A549 (cell line): Measurements from ENCODE around the gene NYAP2.

Source experiments
- CEBPB ChIP-seq, 2 experiments: fragments of >200 bp in 1 of 2; sonication (Bioruptor Twin) in 1 of 2; formaldehyde crosslinking in 1 of 2; IDR thresholded peaks; 2 replicates each; pipeline ENCODE4 v1.6.1; 2012 to 2016
- CTCF ChIP-seq: fragments of >200 bp; sonication (Bioruptor Twin); formaldehyde crosslinking; IDR thresholded peaks from 3 replicates; pipeline ENCODE4 v1.5.1; 2016
- EHMT2 ChIP-seq: fragments of 200-600 bp; sonication (generic); IDR thresholded peaks from 2 replicates; pipeline ENCODE4 v1.6.1; 2016; ENCODE audit warnings: antibody characterized with exemption, low read depth, mild to moderate bottlenecking, moderate library complexity
- HMGXB4 ChIP-seq: fragments of 250-450 bp; sonication (Bioruptor Pico); IDR thresholded peaks from 2 replicates; pipeline ENCODE4 v1.5.0; 2021; ENCODE audit warnings: mild to moderate bottlenecking, moderate library complexity, borderline replicate concordance
- NFE2L2 ChIP-seq: fragments of 150-350 bp; conservative IDR thresholded peaks from 2 replicates; pipeline ENCODE4 v1.6.1; 2014; ENCODE audit warnings: low read length
- POLR2A ChIP-seq: IDR thresholded peaks from 2 replicates; pipeline ENCODE4 v1.6.1; 2012; ENCODE audit warnings: mild to moderate bottlenecking, low read length
- POLR2AphosphoS2 ChIP-seq: conservative IDR thresholded peaks from 2 replicates; pipeline ENCODE4 v1.6.1; 2012; ENCODE audit warnings: low read length, improper control_type of control experiment, inconsistent platforms
- RFX5 ChIP-seq: fragments of 450-650 bp; IDR thresholded peaks from 2 replicates; pipeline ENCODE4 v1.7.1; 2014; ENCODE audit warnings: antibody characterized with exemption, mild to moderate bottlenecking, moderate library complexity
- SMC3 ChIP-seq: fragments of >200 bp; sonication (Bioruptor Twin); formaldehyde crosslinking; IDR thresholded peaks from 3 replicates; pipeline ENCODE4 v1.6.1; 2018; ENCODE audit warnings: inconsistent platforms
- SREBF2 ChIP-seq: fragments of 450-650 bp; IDR thresholded peaks from 2 replicates; pipeline ENCODE4 v1.6.1; 2014; ENCODE audit warnings: mild to moderate bottlenecking, moderate library complexity

- TF ChIP-seq SMC3, result no peak
- TF ChIP-seq NFE2L2, result no peak
- TF ChIP-seq EHMT2, result no peak
- no peak for TF ChIP-seq CTCF
- TF ChIP-seq RFX5, result no peak
- TF ChIP-seq CEBPB (IDR thresholded peaks at IDR 0.05), result no peak
- TF ChIP-seq POLR2AphosphoS2, result no peak
- TF ChIP-seq SREBF2, result no peak
- no peak for TF ChIP-seq POLR2A
- no peak for TF ChIP-seq HMGXB4 (CRISPR knock-in tag)
Measured at GRCh38 chr2:225510796-225511195, 111.3 kb downstream of the NYAP2 start.
